ENCODE results near the gene ITPK1.

Gene ITPK1

DNA sequence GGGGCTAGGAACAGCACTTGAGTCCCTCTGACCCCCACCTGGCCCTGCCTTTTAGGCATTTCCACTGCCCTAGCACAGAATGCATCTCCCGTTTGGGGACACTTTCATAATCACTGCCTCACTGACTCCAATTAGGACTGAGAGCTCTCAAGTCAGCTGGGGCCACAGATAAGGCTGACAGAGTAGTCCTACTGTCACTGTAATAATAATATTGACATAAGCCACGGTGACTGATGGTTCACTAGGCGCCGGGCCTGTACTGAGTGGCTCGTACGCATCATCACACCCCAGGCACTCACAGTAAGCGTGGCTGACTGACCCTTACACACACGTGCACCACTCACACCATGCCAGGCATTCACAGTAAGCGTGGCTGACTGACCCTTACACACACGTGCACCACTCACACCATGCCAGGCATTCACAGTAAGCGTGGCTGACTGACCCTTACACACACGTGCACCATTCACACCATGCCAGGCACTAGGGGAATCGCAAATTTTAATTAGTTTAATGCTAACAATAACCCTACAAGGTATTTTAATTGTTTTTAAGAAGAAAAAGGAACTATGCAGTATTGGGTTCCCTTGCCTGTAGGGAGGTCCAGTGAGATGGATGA lies 105.1 kb downstream of the ITPK1 start:
- no peak for DNase-seq (ENCODE audit: low read depth, low spot score)

DNA sequence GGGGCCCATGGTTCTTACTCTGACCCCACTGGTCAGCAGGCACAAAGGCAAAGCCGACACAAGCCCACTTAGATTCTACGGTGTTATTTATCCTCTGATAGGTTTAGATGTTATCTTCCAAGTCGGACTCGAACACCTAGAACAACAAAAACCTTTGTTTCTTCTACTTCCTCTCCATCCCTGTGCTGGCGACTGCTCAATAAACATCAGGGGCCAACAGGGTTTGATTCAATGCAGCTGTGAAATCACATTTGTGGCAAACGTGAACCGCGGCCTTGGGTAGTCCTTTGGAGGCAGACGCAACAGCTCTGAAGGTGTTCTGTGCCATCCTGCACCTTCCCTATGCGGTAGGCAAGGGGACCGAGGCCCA lies 105.6 kb downstream of the ITPK1 start:
- no peak for DNase-seq (ENCODE audit: low read depth, low spot score)

DNA sequence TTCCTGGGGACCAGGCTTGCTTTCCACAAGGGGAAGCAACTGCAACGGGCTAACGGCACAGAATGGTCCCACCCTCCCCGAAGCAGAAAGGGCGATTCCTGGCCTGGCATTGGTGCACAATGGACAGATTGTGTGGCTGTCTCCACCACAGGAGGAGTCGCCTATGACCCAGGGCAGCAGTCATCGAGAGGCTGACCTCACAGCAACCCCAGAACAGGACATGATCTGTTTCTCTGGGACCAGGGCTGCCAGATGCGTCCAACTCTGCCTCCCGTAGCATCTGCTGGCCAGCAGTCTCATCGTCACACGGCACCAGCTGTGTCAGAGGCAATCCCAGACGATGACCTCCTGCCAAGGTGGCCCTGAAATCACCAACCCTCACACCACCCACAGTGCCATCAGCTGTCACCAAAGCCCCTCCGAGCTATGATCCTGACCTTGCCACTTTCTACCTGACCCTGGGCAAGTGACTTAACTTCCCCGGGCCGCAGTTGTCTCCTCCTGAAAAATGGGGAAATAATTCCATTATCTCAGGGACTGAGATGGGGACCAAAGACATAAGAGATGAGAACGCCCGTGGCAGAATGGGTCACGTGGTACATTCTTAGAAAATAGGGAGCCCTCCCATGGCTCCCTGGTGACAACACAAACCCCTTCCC lies 106.1 kb downstream of the ITPK1 start:
- DNase-seq (ENCODE audit: low read depth, low spot score), result no peak

DNA sequence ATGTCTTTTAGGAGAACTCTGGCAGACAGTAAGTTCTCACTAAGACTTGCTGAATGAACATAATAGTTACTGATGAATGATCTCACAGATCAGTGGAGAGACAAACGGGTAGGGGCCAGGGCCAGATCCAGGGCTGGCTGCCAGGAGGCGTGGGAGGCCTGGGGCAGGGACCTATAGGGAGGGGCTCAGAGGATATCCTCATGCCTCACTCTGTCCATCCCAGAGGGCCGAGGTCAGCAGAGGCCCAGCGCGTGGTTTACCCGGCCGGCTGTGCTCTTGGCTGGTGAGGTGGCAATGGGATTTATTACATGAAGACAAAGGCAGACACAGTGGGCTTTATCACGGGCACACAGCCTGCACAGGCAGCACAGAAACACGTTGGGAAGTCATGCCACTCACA lies 107.3 kb downstream of the ITPK1 start:
- DNase-seq (ENCODE audit: low read depth, low spot score), result no peak

DNA sequence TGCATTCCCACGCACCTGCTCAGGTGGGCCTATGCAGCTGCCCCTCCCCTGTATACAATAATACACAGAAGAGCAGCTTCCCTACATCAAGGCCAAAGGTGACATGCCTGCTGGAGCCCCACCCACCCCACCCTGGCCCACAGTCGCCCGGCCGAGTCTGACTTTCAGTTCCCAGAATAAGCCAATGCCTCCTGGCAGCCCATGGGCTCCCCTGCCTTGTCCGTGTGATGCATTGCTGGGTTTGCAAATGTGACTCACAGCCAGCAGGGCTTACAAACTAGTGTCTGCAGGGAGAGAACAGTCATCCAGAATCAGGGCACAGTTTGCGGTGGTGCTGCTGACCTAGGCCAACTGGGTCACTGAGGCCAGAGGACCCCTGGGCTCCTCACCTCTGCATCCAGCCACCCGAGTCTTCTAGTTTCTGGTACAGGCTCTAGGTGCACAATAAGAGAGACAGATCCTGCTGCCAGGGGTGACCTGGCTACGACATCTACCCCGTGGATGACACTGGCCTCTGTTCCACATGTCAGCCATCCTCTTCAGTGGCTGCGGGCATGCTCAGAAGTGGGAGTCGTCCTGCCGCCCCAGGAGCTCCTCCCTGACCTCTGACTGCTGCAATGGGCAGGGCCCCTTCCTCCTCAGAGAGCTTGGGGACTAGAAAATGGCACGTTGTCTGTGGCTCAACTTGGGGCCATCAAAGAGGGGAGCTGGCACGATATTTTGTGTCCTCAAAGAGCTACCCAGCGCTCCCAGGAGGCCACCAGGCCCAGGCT lies 108.3 kb downstream of the ITPK1 start:
- DNase-seq (ENCODE audit: low read depth, low spot score), result no peak

DNA sequence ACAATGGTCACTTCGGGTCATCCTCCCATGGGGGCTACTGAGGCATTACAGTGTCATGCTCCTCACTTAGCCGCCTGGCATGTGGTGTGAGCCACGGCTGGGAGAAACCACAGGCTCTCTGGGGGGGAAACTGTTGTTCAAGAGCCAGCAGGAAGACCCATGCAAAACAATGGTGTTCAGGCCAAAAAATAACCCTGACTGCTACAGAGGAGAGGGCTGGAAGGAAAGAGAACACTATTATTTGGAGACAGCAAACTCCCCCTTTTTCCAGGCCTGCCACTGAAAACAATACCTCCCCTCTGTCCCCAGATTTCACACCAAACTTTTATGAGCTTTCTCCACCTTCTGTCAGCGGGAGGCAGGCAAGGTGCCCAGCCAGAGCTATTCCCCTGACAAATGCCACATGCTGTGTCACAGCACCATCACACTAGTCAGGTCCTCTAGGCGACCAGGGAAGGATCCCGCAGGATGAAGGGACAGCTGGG lies 109.1 kb downstream of the ITPK1 start:
- no peak for DNase-seq (ENCODE audit: low read depth, low spot score)

DNA sequence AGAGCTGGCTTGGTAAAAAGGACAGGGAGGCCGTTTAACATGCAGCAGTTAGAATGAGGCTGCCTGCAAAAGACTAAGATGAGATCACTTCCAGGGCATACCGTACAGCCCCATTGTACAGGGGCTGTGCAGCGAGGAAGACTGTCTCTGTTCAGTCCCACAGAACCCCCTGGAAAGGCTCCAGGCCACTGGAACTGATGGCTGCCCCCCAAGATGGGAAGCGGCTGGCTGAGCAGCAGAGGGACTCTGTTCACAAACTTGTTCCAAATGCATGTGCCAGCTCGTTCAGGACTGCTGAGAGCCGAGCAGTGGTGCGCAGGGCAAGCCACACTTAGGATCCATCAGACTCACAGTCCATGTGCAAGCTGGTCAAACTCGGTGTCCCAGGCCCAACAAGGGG lies 109.9 kb downstream of the ITPK1 start:
- no peak for DNase-seq (ENCODE audit: low read depth, low spot score)

DNA sequence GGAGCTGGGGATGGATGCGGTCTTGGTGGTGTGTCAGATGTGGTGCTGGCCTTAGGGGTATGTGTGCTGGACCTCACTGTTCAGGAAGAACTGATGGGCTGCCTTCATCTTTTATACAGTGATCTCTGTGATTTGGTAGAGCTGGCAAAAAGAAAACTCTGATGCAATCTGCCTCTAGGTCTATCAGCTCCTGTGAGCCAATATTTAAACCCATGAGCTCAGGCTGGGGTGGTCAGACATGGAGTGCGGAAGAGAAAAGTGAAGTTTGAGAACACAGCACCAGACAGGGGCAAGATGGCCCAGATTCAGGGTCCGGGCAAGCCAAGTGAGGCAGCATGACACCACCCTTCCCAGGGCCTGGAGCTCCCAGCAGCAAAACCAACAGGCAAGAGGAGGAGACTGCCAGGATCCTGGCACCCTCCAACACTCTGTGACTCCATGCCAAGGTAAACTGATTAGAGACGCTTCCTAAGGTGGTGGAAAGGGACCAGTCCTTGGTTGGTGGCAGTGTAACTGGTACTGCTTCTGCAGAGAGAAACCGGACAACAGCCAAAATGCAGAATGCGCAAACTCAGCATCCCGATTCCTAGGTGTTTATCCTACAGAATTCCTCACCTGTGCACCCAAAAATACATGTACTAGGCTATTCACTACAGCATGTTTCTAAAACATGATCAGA lies 110.5 kb downstream of the ITPK1 start:
- DNase-seq (ENCODE audit: low read depth, low spot score), result no peak

DNA sequence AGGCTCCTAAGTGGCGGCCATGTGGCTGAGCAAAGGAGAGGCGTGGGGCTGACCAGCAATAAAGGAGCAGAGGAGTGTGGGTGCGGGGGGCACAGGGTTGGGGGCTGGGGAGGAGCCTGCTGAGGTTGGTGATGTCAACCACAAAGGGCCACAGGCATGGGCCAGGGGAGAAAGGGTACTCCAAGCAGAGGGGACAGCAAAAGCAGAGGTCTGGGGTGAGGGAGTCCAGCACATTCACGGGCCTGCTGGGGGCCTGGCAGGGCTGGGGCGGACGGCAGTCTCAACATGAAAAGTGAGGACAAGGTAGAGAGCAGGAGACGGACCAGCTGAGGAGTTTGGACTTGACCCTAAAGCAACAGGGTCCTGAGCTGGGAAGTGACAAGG lies 111.0 kb downstream of the ITPK1 start:
- DNase-seq (ENCODE audit: low read depth, low spot score), result no peak

DNA sequence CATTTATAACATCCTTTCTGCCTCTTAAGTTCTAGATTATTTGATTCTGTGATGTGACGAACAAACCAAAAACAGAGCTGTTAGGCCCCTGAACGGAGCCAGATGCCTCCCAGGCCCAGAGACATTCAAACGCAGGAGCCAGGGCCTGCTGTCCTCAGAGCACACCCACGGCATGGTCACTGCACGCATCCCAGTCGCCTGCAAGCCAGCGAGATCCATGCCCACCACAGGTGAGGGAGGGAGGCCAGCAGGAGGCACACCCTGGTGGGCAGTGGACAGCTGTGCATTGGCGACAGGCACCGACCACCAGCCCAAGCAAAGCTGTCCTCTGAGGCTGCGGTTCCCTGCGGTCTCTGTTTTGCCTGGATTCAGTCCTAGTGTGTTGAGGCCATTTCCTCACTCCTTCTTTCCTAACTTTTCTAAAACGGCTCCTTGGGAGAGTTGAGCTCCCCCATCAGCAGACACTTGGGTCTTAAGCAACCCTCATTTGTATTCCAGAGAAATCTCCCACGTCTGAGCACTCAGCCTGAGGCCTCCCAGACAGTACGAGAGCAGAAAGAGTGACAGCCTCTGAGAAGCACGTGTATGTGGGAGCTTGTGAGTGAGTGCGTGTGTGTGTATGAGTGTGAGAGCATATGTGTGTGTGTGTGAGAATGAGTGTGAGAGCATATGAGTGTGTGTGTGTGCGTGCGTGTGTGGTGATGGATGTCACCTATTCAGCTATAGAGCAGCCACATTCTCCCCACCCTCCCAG lies 111.6 kb downstream of the ITPK1 start:
- no peak for DNase-seq (ENCODE audit: low read depth, low spot score)

DNA sequence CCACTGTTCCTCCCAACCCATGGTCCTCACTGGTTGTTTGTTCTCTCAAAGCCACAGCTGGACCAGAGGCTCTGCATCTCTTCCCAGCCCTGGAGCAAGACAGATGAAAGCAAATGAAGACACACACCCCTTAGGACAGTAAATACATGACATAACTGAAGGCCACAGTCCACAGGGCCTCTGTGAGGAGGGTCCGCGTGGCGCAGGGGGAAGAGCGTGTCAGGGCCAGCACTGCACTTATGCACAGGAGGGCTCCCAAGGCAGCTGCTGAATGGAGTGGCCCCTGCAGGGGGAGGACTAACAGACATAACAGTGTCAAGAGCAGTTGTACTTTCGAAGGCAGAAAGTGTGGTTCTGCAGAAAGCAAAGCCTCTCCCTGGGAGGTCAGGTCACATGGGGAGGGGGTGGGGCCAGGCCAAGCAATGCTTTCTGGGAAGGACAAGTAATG lies 112.8 kb downstream of the ITPK1 start:
- DNase-seq (ENCODE audit: low read depth, low spot score), result no peak

DNA sequence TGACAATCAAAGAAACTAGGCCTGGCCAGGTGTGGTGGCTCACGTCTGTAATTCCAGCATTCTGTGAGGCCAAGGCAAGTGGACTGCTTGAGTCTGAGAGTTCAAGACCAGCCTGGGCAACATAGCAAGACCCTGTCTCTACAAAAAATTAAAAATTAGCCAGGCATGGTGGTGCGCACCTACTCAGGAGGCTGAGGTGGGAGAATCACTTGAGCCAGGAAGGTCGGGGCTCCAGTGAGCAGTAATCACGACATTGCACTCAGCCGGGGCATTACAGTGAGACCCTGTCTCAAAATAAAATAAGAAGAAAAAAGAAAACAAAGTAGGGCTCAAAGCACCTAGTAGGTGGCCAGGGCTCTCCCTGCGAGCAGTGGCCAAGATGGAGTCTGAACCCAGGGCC lies 113.7 kb downstream of the ITPK1 start:
- DNase-seq (ENCODE audit: low read depth, low spot score), result no peak

DNA sequence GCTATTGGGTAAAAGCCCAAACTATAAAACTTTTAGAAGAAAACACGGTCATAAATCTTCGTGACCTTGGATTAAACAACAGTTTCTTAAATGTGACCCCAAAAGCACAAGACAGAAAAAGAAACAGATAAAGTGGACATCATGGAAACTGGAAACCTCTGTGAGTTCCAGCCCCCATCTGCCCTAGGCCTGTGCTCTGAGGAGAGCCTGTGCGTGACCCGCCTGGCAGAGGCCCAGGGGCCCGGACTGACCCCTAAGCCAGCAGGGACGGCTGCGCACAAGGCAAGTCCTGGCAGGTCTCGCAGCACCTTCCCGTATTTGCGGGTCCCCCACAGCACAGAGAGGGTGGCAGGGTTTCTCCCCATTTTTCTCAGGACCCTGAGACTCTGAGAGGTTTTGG lies 116.8 kb downstream of the ITPK1 start:
- no peak for DNase-seq (ENCODE audit: low read depth, low spot score)

DNA sequence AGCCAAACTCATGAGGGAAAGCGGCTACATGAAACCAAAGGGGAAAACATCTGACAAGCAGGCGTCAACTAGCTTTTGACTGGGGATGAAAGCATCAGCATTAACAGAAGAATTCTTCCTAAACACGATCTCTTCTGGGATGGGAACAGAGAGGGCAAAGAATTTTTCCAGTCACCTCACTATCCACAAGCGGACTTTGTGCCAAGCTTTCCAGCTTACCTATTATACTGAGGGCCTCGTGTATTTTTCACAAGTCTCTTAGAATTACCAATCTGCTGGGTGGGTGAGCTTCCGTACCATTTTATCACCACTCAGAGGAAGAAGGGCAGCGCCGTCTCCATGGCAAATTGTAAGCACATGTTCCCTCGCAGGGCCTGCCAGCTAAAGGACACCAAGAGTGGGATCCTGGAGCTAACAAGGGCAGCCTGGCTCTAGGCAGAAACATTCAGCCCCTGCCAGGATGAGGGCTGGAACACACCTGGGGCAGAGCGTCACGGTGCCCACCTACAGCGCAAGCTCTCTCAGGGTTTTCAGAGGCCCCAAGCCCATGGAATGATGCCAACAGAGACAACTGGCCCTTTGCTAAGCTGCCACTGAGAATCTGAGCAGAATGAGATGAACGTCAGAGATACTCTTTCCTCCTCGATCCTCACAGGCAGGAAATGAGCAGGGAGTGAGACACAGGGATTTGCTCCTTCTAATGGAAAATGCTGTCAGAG lies 118.2 kb downstream of the ITPK1 start:
- no peak for DNase-seq (ENCODE audit: low read depth, low spot score)

DNA sequence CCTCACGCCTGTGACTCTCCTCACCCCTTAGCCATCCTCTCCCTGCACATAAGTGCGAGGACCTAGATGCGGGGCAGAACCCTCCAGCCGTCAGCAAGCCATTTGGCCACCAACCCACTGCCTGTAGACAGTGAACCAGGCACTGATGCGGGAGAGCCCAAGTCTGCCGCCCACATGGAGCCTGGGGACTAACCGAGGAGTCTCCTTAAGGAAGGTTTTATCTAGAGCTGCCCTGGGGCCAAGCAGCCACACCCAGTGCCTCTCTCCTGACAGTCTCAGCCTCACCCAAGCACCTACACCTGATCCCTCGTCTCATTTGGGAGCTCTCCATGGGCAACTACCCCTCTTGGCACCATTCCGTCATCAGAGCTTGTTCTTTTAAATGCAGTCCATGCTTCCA lies 120.1 kb downstream of the ITPK1 start:
- no peak for DNase-seq (ENCODE audit: low read depth, low spot score)

DNA sequence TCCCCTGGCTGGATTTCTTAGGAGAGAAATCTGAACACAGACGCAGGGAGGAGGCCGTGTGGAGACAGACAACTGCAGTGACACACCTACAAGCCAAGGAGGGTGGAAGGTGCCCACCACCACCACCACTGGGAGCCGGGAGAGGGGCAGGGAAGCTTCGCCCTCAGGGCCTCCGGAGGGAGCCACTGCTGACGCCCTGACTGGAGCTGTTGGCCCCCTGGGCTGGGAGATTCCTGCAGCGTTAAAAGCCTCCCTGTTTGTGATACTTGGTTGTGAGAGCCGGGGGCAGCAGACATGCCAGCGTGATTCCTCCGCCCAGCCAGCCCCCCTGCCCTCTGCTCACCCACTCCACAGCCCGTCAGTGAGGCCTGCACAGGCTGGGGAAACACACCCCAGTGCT lies 120.8 kb downstream of the ITPK1 start:
- no peak for DNase-seq (ENCODE audit: low read depth, low spot score)

DNA sequence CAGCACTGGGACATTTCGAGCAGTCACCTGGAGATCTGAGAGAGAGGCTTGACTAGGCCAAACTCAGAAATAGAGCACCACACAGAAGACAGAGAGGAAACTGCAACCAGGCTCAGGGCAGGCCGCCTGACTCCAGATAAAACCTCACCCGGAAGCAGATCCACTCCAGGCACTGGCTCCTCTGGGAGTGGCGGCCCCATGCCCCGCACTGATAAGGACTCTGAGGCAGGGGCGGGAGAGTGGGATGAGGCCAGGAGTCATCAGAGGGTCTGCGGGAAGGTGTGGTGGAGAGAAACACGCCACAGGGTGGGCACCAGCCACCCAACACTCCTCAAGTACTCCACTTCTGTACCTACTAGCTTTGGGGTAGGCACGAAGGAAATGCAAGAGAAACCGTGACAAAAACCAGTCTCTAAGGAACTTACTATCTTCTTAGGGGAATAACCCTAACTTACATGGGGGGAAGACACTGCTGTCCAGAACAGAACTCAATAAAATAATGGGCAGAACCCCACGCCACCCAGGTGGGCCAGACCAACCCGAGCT lies 121.5 kb downstream of the ITPK1 start:
- no peak for DNase-seq (ENCODE audit: low read depth, low spot score)

DNA sequence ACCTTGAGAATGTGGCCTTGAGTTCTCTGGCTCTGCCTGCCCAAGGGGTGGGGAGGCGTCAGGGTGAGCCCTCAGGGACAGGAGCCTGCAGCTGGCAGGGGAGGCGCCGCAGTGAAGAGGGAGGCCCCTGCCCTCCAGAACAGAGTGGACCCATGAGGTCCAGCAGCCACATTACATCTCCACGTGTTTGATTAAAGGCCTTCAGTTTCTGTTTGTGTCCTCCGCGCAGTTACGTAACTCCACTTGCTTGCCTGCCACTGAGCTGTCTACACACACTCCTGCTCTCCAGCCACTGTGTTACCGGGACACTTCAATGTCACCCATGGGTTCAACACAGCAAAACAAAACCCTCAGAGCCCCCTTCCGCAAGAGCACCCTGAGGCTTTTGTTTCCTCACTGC lies 122.4 kb downstream of the ITPK1 start:
- DNase-seq (ENCODE audit: low read depth, low spot score), result no peak

DNA sequence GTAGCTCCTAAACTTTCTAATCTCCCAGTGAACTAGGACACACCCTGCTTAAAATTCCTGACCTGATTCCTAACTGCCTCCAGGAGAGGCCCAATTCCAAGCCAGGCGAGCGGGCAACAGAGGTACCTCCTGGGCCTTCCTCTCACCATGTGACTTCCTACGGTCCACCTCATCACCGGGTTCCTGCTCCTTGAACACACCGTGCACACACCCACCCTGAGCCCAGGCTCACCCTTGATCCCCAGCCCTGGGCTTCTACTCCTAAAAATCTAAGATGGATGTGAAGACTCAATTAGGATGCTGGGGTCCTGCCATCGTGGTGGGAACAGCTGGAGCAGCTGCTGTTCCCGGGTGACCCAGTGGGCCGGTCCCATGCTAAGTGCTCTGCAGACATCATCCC lies 124.2 kb downstream of the ITPK1 start:
- DNase-seq (ENCODE audit: low read depth, low spot score), result no peak
